Right renal cortex interstitium (tissue), 3 donors: ENCODE data around the gene NSMCE1. TPM values are rescaled to one million over a fixed set of nuclear protein-coding genes. Genes with fewer than 3 reads are reported as not detected.

Source experiments
- DNase-seq, 3 donors: peaks; one replicate each; pipeline ENCODE4 v3.0.0-alpha.2; 2013; ENCODE audit warnings: low read depth in 3 of 3, low spot score in 2 of 3
- polyA plus RNA-seq, 3 donors: library from polyadenylated mRNA; unstranded; fragments of 120-200 nt; gene quantifications; one replicate each; pipeline ENCODE4 v1.2.1, GENCODE V29; 2013; ENCODE audit not compliant: insufficient read length in 3 of 3

Gene NSMCE1
- polyA plus RNA-seq, 3 donors: 83.3 to 97.9 (median 94.8) TPM

DNA sequence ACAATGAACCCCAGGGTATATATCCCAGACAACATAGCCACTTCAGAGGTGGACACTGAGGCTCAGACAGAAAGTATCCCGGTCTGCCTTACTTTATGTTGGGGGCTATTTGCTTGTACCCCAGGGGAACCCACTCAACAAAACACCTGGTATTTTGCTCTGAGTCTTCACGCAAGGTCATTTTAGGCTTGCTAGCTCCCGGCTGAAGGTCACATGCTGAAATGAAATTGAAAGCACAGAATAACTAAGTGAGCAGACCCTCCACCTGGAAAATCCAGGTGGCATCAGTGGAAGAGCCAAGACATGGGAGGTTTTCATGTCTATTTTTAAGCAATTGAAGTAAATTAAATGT lies 69.4 kb downstream of the NSMCE1 start:
- no peak for DNase-seq

DNA sequence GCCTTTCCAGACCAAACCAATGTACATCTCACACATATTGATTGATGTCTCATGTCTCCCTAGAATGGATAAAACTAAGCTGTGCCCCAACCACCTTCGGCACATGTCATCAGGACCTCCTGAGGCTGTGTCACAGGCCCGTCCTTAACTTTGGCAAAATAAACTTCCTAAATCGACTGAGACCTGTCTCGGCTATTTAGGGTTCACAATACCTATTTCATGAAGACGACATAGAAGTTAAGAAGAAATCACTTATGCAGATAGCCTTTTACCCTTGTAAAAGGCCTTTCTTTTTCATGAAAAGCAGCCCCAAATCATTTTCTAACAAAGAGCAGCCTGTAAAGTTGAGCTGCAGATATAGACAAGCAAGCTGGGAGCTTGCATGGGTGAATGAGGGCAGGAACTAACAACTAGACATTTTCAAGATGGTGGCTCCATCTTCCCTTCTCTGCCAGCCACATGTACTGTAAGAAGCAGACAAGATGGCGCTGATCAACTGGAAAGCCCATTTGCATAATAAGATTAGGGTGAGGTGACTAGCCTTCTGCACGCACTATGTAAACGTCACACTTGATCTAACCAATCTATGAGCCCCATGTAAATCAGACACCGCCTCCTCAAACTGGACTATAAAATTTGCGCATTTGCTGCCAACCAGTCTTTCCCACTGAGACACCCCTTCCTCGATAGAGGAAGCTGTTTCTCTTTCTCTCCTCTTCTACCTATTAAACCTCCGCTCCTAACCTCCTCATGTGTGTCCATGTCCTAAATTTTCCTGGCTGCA lies 69.9 kb downstream of the NSMCE1 start:
- no peak for DNase-seq

DNA sequence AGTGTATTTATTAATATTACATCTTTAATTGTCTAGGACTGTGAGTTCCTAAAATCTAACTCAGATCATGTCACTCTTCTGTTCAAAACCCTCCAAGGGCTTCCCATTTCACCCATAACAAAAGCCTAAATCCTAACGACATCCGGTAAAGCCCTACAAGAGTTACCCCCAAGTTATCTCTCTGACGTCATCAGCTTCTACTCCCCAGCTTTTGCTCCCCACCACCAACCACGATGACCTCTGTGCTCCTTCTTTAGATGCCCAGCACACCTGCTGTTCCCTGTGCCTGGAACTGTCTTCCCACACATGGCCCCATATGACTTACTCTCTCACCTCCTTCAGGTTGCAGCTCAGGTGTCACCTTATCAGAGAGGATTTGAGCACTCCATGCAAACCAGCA lies 71.6 kb downstream of the NSMCE1 start:
- DNase-seq: no peak

DNA sequence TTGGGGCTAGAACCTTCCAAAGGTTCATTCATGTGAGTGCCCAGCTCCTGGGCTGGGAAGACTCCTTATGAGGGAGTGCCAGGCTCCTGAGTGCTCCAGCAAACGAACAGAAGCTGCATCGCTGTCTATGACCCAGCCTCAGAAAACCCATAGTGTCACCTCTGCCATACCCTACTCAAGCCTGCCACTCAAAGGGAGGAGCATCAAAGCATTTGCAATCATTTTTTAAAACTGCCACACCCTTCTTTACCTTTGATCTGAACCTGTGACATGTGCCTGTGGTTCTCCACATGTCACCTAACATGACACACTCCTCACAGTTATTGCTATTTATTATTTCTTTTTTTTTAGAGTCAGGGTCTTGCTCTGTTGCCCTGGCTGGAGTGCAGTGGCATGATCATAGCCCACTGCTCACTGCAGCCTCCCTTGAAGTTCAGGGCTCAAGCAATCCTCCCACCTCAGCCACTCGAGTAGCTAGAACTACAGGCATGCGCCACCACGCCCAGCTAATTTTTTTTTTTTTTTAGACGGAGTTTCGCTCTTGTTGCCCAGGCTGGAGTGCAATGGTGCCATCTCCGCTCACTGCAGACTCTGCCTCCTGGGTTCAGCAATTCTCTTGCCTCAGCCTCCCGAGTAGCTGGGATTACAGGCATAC lies 72.5 kb downstream of the NSMCE1 start:
- DNase-seq: no peak

DNA sequence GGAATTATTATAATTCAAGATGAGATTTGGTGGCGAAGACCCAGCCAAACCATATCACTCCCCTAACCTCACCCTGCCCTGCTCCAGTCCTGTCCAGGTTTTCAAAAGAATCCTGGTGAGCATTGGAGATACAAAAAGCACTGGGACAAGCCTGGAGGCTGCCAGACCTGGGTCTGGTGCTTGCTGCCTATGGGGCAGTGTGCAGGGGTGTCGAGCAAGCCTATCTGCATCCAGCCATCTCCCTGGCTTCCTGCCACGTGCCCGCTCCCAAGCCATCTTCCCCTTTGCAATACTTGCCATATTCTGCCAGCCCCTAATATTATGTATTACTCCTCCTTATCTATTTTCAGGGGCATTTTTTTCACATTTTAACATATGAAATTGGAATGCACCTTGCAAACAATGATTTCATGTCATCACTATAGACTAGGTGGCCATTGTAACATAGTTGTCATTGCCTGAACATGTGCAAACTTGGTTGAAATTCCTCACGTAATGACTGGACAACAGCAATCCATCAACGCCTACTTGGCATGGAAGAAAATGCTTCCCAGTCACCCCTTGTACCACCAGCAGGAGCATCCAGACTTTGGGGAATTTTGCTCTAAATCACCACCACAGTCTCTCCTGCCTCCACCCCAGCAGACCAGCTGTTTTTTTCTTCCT lies 73.4 kb downstream of the NSMCE1 start:
- no peak for DNase-seq

DNA sequence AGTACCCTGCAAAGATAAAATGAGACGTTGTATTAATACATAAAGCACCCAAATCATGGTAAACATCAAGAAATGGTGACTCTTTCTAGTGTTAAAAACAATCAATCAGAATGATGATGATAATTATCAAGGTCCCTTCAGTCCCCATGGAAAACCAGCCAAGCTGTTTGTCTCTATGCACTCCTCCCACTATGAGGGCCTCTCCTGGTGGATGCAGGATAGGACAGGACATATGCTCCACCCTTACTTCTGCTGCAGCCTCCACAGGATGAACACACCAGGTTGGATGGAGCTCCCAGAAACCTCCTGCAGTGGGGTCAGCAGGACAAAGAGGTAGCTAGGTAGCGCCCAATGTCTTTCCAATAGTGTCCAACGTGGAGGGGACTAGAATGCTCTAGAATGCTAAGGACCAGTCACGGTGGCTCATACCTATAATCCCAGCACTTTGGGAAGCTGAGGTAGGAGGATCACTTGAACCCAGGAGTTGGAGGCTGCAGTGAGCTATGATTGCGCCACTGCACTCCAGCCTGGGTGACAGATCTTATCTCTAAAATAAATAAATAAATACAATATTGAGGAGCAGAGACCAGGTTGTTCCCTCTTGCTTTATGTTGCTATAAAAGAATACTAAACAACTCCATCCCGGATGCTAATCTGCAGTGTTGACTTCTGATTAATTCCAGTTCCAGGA lies 75.1 kb downstream of the NSMCE1 start:
- DNase-seq: no peak

DNA sequence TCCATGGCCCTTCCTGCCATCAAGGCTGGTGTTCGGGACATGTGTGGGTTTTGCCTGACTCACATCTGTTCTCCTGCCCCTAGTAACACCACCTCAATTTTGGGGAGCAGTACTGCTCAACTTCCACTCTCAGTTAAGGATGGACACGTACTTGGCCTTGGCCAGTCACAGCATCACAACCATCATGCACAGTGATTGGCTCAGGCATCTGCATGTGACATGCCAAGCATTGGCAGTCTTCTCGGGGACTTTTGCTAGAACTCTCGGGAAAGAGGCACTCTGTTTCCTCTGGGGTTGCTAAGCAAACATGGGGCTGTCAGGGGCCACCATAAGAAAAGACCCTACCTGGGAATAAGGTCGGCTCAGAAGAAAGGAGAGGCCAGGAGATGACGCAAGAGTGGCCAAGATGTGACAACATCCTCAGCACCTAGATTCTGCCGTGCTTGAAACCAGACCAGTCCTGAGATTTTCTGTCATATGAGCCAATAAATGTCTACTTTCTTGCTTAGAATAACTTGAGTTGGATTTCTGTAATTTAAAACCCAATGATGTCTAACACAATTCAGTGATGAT lies 77.1 kb downstream of the NSMCE1 start:
- no peak for DNase-seq

DNA sequence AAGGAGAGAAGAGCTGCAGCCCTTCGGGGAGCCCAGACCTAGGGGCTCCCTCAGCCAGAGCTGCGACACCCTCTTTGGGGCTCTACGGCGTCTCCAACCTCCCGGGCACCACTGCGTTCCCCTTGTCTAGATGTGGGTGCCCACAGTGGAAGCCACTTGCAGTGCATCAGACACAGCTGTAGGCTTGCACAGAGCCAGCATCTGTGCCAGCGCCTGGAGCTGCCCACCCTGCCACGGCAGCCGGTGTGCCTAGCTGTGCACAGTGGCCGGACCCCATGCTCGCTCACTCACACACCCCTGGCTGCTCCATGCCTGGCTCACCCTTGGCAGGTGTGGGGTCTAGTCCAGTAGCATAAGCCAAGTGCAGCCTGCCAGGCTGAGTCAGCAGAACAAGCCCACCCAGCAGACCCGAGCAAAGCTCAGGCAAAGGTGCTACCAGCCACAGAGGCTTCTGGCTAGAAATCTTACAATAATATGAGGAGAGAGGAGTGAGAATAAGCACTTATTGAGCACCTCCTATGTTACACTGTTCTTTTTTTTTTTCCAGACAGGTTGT lies 78.2 kb downstream of the NSMCE1 start:
- DNase-seq: no peak

DNA sequence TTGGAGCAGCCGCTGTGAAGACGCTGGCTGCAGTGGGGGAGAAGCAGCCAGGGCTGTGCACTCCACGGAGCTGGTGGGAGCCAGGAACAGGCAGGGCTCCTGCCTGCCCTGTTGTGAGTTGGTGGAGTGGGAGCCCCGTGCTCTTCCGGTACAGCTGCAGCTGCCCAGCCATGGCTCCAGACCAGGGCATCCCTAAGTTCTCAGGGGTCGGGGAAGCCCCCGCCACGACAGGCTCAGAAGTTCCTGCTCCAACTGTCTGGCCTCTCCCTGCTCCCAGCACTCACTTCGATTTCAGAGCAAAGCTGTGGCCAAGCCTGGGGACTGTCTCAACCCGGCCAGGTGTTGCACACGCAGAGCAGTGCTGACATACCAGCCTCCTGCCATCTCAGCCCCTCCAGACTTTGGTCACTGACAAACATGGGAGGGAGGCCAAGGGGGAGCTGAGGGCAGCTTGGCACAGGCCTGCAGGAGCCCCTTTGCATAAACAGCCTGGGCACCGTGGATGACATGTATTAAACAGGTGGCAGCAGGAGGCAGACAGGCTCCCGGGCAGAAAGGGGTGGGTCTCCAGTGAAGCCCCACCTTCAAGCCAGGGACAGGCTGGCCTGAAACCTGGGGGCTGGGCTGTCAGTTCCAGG lies 79.1 kb downstream of the NSMCE1 start:
- DNase-seq: no peak

DNA sequence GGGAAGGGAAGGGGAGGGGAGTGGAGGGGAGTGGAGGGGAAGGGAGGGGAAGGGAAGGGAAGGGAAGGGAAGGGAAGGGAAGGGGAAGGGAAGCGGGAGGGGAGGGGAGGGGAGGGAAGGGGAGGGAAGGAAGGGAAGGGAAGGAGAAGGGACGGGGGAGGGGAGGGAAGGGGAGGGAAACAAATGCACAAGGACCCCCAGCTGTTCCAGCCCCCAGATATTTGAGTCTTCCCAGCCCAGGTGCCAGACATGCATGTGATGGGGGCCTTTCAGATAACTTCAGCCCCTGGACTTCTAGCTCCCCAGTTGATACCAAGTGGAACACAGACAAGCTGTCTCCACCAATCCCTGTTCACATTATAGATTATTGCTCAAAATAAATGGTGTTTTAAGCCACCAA lies 79.9 kb downstream of the NSMCE1 start:
- no peak for DNase-seq

DNA sequence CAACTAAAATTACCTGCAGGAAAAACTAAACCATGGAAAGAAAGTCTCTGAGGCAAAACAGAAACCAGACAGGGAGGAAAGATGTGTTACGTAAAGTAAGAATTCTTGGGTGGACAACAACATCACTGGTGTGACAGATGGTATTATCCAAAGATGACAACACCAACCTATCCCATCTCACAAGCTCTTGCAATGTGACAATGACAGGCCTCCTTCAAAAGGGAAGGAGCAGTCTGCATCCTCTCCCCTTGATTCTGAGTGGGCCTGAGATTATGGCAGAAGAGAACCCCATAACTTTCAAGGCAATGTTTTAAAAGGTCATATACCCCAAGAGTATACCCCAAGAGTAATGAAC lies 82.8 kb downstream of the NSMCE1 start:
- no peak for DNase-seq

DNA sequence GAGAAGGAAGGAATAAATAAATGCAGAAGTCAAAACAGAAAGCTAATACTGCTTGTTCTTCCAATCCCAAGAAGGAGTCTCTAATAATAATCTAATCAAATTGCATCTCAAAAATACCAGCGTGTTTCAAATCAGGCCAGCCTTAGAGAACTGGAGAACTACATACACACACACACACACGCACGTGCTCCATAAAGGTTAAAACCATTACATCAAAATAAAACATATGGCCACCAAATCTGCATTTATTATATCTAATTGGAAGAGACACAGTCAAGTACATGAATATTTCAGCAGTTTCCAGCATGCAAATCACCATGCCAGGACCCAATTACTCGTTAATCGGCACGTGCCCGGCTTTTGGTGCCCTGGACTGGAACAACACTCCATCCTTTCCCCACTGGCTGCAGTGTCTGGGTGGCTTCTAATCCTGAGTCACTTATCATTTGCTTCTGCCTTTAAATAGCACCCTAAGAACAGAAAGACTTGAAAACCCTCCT lies 85.6 kb downstream of the NSMCE1 start:
- no peak for DNase-seq

DNA sequence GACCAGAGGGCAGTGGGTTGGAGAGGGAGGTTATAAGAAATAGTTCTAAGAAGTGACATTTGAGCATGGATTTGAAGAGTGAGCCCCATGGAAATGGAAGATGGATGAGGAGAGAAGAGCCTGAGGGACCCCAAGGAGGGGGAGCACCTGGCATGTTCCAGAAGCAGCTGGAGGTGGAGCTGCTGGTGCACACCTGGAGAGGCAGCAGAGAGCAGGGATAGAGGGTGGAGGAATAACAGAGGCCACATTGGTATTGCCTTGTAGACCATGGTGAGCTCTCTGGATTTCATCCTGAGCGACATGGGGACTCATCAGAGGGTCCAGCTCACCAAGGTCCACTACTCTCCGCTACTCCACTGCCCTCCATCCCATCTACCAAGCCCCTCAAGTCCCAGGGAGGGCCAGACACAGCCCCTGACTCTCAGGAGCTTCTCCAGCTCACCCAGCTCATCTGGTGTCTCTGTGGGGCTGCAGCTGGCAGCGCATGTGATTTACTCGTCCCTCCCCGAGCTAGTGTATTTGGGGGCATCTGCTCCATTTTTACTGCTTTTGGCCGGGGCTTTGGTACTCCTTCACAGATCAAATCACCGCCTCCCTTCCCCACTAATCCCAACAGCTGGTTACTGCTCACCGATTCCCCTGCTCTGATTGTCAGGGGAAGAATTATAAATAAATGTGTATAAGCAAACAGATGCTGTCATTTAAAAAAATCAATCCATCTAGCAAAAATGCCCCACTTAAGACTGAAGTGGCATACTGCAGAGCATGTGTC lies 87.4 kb downstream of the NSMCE1 start:
- DNase-seq: no peak

DNA sequence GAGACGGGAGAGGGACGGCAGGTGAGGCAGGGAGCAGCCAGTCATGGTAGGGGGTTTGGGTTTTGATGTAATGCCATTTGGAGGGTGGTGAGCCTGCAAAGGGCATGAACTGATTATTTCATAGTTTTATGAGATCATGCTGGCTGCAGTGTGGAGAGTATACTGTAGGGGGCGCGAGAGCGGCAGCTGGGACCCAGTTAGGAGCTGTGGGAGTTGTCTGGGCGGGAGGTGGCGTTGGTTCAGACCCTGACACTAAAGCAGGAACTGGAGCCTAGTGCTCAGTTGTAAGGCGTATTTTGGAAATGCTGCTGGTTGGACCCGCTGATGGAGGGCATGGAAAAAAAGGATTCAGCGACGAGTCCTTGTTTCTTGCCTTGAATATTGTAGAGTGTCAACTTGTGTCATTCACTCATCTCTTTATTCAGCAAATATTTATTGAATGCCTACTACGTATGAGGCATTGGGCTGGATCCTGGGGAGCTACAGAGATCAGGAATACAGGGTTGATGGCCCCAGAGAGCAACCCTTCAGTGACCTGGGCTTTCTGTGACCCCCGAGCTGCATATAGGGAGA lies 89.0 kb downstream of the NSMCE1 start:
- peak in 1 of 3 donors; percentile 45 for DNase-seq

DNA sequence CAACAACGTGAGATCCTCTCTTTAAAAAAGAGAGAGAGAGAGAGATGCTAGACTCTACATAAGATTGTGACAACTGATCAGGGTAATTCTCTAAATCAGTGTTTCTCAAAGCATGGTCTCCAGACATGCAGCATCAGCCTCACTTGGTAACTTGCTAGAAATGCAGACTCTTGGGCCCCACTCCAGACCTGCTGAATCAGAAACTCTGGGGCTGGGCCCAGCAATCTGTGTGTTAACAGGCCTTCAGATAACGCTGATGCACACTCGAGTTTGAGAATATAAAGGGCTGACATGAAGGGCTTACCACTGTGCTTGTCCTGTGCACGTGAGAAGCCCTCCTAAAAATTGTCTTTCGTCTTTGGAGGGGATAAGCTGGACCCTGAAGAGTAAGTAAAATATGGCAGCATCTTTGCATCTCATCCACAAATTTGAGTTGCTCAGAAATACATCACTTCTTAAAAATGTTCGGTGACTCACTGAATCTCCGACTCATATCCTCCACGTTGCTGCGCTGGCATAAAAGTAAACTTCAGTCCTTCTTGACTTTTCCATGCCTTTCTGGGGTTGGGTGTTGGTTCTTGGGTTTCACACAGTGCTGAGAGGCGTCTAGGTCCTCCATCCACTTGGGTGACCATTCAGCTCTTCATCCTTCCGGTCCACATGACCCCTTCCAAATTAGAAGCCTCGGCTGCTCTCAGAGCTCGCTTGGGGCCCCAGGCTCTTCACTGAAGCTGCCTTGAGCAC lies 91.4 kb downstream of the NSMCE1 start:
- no peak for DNase-seq

DNA sequence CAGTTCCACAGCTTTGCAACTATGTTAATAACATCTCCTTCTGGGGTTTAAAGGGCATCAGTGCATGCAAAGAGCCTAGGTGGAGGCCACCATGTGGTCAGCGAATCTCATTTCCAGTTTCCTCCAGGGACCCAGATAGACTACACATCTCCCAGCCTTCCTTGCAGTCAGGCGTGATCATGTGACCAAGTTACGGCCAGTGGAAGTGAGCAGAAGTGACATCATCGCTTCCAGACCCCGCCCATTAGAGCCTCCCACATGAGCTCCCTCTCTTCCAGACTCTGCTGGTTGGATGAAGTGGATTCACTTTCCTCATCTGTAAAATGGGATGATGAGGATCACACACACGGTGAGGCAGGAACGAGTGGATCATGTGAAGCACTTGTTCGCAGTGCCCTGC lies 92.7 kb downstream of the NSMCE1 start:
- no peak for DNase-seq
